ENCODE data around the gene NRSN2. TPM values are rescaled to one million over a fixed set of nuclear protein-coding genes. Genes with fewer than 3 reads are reported as not detected.

The NRSN2 gene
- total RNA-seq, 1 experiment from 2014 or later = 8.4 TPM

GRCh38 chr20:311609-312008 lies 35.3 kb upstream of the NRSN2 start:
- H3K9me3 Mint-ChIP-seq (ENCODE audit: unreplicated experiment) = no peaks in the 10 kb centered on the region

GRCh38 chr20:312067-312466 lies 34.8 kb upstream of the NRSN2 start:
- ChIA-PET CTCF (interaction anchor here (0.6 to 2.2 kb wide), 7 partner anchors 9 to 98 kb away, joined by 3 to 7 read pairs (median 4); no protein-coding TSS in a partner anchor), POLR2A (interaction anchor here (2.2 to 6.2 kb wide), 3 partner anchors 9 to 13 kb away, joined by 8 to 60 read pairs (median 42); partner anchors contain the start of genes SOX12 and ZCCHC3)
- no peak overlapping the region for H3K4me3 Mint-ChIP-seq (ENCODE audit: unreplicated experiment)
- H3K9me3 Mint-ChIP-seq (ENCODE audit: unreplicated experiment) = no peaks in the 10 kb centered on the region
- no peaks in the 10 kb centered on the region for H3K27me3 Mint-ChIP-seq (ENCODE audit: insufficient read depth, unreplicated experiment)
- peak; percentile 32 for DNase-seq (ENCODE audit: unreplicated experiment)
- no peak overlapping the region for H3K27ac Mint-ChIP-seq (ENCODE audit: low read depth, unreplicated experiment)
- H3K4me1 Mint-ChIP-seq (ENCODE audit: insufficient read depth, unreplicated experiment) = peaks cover 18% of the 10 kb centered on the region
- peaks cover 5% of the 10 kb centered on the region for H3K36me3 Mint-ChIP-seq (ENCODE audit: insufficient read depth, unreplicated experiment)
- no TSS peak for BruUV-seq (replicated peaks)
- TF ChIP-seq, protein P1, sequence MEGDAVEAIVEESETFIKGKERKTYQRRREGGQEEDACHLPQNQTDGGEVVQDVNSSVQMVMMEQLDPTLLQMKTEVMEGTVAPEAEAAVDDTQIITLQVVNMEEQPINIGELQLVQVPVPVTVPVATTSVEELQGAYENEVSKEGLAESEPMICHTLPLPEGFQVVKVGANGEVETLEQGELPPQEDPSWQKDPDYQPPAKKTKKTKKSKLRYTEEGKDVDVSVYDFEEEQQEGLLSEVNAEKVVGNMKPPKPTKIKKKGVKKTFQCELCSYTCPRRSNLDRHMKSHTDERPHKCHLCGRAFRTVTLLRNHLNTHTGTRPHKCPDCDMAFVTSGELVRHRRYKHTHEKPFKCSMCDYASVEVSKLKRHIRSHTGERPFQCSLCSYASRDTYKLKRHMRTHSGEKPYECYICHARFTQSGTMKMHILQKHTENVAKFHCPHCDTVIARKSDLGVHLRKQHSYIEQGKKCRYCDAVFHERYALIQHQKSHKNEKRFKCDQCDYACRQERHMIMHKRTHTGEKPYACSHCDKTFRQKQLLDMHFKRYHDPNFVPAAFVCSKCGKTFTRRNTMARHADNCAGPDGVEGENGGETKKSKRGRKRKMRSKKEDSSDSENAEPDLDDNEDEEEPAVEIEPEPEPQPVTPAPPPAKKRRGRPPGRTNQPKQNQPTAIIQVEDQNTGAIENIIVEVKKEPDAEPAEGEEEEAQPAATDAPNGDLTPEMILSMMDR (IDR thresholded peaks at IDR 0.05; ENCODE audit: unreplicated experiment) = no peak
- intact Hi-C loops (cut with micrococcal nuclease) = no loop called here

More at GRCh38 chr20:311609-312008, 35.3 kb upstream of the NRSN2 start:
- Mint-ChIP-seq H3K4me3 (ENCODE audit: unreplicated experiment) (no peak overlapping the region), H3K4me1 (ENCODE audit: insufficient read depth, unreplicated experiment) (peaks cover 18% of the 10 kb centered on the region), H3K27ac (ENCODE audit: low read depth, unreplicated experiment) (no peak overlapping the region), H3K36me3 (ENCODE audit: insufficient read depth, unreplicated experiment) (peaks cover under 1% of the 10 kb centered on the region), H3K27me3 (ENCODE audit: insufficient read depth, unreplicated experiment) (no peaks in the 10 kb centered on the region)
- intact Hi-C loops (cut with micrococcal nuclease) = no loop called here
- BruUV-seq (replicated peaks) = no TSS peak
- no peak for DNase-seq (ENCODE audit: unreplicated experiment)
- CTCF ChIA-PET = interaction anchor here (1.1 to 2.2 kb wide), 5 partner anchors 9 to 42 kb away, joined by 4 to 7 read pairs (median 4); no protein-coding TSS in a partner anchor
- POLR2A ChIA-PET = interaction anchor here (0.6 to 6.2 kb wide), 4 partner anchors 8 to 36 kb away, joined by 3 to 60 read pairs (median 25); partner anchors contain the start of genes SOX12 and ZCCHC3
- TF ChIP-seq, protein P1 (IDR thresholded peaks at IDR 0.05; ENCODE audit: unreplicated experiment) = no peak

DNA sequence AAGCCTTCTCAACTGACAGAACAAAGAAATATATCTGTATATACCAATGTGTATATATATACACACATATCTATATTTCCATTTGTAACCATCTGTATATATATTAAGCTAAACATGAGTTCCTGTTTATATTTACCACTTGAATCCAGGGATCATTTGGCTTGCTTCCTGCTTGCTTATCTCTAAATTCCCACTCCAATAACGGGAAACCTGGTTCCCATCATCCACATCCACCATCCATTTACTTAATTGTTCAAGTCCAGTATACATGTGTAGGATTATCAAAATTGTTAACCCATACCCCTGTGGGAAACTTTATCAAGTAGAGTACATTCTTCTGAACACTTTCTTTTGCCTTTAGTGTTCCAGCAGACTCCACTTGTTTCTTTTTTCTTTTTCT lies 34.0 kb upstream of the NRSN2 start:
- Mint-ChIP-seq H3K27ac (ENCODE audit: low read depth, unreplicated experiment) (no peak overlapping the region), H3K27me3 (ENCODE audit: insufficient read depth, unreplicated experiment) (no peaks in the 10 kb centered on the region), H3K4me3 (ENCODE audit: unreplicated experiment) (no peak overlapping the region), H3K36me3 (ENCODE audit: insufficient read depth, unreplicated experiment) (peaks cover 13% of the 10 kb centered on the region), H3K9me3 (ENCODE audit: unreplicated experiment) (no peaks in the 10 kb centered on the region), H3K4me1 (ENCODE audit: insufficient read depth, unreplicated experiment) (peaks cover 17% of the 10 kb centered on the region)
- intact Hi-C loops (cut with micrococcal nuclease) = no loop called here
- ChIA-PET POLR2A (interaction anchor here (0.7 to 6.2 kb wide), 4 partner anchors 10 to 14 kb away, joined by 3 to 60 read pairs (median 25); partner anchors contain the start of genes SOX12 and ZCCHC3), CTCF (interaction anchor here (0.6 to 2.2 kb wide), 5 partner anchors 11 to 167 kb away, joined by 3 to 7 read pairs (median 3); no protein-coding TSS in a partner anchor)
- BruUV-seq (replicated peaks) = no TSS peak
- DNase-seq (ENCODE audit: unreplicated experiment) = no peak
- TF ChIP-seq, protein P1 (IDR thresholded peaks at IDR 0.05; ENCODE audit: unreplicated experiment) = no peak

DNA sequence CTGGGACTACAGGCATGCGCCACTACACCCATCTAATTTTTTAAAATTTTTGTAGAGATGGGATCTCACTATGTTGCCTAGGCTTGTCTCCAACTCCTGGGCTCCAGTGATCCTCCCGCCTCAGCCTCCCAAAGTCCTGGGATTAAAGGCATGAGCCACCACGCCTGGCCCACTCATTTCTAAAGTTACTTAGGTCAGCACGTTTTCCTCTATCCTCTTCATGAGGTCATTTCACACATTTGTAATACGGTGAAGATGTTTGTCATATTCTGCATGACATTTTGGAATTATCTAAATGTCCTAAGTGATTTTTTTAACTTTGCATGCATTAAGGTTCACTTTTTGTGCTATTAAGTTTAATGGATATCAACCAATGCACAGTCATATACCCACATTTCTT lies 33.5 kb upstream of the NRSN2 start:
- peaks cover 11% of the 10 kb centered on the region for H3K4me1 Mint-ChIP-seq (ENCODE audit: insufficient read depth, unreplicated experiment)
- no peaks in the 10 kb centered on the region for H3K9me3 Mint-ChIP-seq (ENCODE audit: unreplicated experiment)
- H3K27me3 Mint-ChIP-seq (ENCODE audit: insufficient read depth, unreplicated experiment) = no peaks in the 10 kb centered on the region
- DNase-seq (ENCODE audit: unreplicated experiment) = no peak
- no peak overlapping the region for H3K4me3 Mint-ChIP-seq (ENCODE audit: unreplicated experiment)
- no TSS peak for BruUV-seq (replicated peaks)
- H3K36me3 Mint-ChIP-seq (ENCODE audit: insufficient read depth, unreplicated experiment) = peaks cover 14% of the 10 kb centered on the region
- intact Hi-C loops (cut with micrococcal nuclease) = no loop called here
- ChIA-PET POLR2A (interaction anchor here (0.7 to 6.2 kb wide), 3 partner anchors 10 to 15 kb away, joined by 3 to 60 read pairs (median 42); partner anchors contain the start of genes SOX12 and ZCCHC3), CTCF (interaction anchor here (0.6 to 2.2 kb wide), 5 partner anchors 11 to 166 kb away, joined by 3 to 7 read pairs (median 3); no protein-coding TSS in a partner anchor)
- TF ChIP-seq, protein P1 (IDR thresholded peaks at IDR 0.05; ENCODE audit: unreplicated experiment) = no peak
- no peak overlapping the region for H3K27ac Mint-ChIP-seq (ENCODE audit: low read depth, unreplicated experiment)

All from MCF 10A (cell line).